ENCODE data around the gene NPB.

Gene NPB

DNA sequence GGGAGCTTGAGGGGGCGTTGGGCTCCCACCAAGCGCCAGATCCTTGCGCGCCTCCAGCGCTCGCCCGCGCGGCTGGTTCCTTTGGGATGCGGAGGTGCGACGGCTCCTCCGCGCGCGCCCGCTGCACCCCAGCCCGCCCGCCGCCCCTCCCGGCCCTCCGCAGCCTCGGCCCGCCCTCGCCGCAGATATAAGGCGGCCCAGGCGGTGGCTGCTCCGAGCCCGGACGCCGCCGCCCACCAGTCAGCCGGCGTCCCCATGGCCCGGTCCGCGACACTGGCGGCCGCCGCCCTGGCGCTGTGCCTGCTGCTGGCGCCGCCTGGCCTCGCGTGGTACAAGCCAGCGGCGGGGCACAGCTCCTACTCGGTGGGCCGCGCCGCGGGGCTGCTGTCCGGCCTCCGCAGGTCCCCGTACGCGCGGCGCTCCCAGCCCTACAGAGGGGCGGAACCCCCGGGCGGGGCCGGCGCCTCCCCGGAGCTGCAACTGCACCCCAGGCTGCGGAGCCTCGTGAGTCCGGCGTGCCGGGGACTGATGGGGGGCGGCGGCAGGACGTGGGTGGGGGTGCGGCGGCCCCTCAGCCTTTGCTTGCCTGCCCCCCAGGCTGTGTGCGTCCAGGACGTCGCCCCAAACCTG, at the start of gene NPB:
NPB (plus strand) TSS at position 216 of the 630 bp plus-strand sequence; CDS start at position 256, 40 bp downstream.
- DNase-seq: no peak

GRCh38 chr17:81854974-81855774, 46.9 kb upstream of the NPB start:
- no peak for DNase-seq

DNA sequence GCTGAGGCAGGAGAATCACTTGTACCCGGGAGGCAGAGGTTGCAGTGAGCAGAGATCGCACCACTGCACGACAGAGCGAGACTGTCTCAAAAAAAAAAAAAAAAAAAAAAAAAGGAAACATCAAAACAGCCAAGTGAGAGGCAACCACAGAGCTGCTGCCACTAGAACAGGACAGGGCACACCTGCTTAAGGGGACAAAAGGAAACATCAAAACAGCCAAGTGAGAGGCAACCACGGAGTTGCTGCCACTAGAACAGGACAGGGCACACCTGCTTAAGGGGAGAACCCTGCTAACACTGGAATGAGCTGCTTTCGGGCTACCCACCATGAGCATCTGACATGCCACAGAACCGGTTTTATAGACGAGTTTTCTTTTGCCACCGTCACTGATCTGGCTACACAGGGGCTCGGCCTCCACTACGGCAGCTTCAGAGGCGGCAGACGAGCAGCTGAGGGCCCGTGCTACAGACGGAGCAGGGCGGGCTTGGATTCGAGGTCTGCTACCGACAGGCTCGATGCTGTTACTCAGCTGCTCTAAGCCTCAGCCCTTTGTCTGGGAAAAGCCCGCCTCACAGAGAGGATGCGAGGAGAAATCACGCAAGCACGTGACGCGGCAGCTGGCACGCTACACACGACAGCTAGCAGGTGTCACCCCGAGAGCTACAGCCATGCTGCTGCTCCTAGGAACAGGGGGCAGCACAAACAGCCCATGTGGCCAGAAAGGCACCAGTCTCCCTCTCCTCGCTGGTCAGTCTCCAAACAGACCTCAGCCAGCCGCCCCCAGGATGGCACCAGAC, 43.7 kb upstream of the NPB start:
- DNase-seq: no peak

GRCh38 chr17:81858967-81859905, 42.8 kb upstream of the NPB start:
- DNase-seq: no peak

DNA sequence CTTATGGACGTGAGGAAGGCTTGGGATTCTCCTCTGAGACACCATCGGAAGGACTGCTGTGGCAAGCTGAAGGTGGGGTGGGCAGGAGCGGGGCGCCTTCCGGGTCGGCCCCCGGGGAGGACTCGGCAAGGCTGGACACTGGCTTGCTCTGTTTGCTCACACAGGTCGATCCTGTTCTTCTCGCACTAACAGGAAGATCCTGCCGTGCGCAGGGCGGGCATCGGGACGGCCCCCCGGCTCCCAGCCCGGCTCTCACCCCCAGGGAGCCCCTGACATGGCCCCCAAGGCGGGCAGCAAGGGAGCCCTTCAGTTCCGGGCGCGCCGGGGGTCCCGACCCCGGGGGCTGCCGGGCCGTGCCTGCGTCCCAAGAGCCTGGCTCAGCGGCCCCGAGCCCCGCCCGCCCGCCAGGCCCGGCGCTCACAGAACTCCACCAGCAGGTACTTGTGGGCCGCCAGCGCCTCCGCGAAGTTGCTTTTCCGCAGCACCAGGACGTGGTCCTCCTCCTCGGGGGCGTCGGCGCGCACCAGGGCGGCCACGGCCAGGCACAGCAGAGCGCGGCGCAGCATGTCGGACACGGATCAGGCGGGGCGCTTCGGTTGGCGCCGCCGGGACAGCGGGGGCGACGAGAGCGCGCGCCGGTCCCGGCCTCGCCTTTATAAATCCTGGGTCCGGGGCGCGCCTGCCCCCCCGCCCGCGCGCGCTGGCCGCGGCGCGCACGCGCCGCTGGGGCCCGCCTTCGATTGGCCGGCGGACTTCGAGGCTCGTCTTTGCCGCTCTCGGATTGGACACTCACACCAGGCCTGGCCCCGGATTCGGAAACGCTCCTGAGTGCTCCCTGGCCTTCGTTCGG, 41.9 kb upstream of the NPB start, which contains the start of gene P4HB:
P4HB (minus strand) TSS at position 630 of the 850 bp plus-strand sequence; CDS start at position 566, 64 bp downstream.
- DNase-seq: no peak

DNA sequence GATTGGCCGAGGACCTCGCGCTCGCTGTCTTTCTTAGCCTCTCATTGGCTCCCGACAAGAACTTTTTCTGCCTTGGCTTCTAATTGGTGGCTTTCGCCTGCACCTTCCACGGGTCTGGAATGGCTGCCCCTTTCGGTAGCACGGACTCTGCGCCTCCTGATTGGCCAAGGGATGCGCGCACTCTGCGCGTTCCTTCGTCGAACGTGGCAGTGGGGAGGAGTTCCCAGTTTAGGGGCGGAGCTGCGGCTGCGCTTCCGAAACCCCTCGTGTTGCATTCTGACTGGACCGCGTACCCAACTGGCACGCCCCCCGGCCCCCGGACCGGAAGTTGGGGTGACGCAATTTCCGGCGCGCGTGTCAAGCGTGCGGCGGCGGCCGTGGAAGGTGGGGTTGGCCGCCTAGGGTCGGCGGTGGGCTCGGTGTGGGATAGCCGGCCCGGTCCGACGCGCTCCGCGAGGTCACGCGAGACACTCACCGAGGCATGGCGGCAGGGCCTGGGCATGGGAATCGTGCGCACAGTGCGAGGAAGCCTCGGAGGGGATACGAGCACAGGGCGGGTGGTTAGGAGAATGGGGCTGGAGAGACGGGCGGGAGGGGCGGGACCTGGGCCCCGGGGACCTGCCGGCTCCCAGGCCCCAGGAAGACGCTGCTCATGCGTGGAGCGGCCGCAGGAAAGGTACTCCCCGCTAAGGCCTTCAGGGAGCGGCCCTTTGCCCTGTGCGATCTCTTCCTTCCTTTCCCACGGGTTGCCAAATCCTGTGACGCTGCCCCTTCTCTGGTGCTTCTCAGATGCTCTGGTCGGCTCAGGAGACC, 41.1 kb upstream of the NPB start:
- peak; percentile 100 for DNase-seq

DNA sequence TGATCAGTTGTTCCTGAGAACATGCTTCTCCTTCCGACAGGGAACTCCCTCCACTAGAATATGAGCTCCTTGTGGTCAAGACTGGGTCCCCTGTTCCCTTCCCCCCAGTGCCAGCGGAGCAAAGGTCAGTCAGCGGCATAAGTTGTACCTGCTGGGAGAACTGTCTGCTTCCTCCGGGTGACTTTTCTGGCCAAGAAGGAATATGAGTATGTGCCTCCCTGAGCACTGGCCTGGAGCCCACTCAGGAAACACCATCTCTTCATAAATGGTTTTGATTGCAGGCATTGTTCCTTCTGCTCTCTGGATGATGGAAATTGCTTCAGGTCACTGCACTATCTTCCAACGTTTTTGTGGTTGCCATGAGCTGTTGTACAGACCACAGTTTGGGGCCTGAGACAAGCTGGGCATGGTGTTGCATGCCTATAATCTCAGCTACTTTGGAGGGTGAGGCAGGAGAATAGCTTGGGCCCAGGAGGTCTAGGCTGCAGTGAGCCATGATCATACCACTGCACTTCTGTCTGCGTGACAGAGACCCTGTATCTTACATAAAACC, 38.8 kb upstream of the NPB start:
- peak; percentile 14 for DNase-seq

DNA sequence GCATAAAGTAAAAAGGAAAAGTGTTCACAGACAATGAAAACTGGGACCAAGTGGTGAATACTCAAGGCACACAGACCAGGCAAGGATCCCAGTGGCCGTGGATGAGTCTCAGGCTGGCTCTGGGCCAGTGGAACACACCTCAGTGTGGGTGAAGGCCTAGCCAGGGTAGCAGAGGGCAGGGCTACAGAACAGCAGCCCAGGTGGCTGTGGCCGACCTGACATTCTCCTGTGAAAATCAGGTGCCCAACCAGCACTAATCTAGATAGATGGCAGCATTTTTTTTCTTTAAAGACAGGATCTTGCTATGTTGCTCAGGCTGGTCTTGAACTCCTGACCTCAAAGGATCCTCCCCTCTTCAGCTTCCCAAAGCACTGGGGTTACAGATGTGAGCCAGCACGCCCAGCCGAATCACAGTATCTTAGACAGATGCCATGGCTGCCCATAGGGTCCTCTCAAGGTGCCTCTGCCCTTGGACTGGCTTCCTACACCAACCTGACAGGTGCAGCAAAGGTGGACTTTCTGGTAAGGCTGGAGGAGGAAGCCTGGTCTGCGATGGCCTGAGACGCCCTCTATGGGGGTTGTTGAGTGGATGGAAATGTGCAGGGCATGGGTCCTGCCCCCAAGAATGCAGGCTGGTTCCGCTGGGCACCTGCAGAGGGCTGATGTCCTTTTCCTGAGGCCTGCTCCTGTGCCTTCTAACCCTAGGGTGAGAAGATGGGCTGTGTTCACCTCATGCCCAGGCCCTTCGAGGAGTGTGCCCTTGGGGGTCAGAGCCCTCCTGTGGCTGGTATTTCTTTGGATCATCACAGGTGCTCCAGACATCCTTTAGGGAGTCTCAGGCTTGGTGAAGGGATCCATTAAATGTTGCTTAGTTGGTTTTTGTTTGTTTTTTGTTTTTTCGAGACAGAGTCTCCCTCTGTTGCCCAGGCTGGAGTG, 37.9 kb upstream of the NPB start:
- no peak for DNase-seq

DNA sequence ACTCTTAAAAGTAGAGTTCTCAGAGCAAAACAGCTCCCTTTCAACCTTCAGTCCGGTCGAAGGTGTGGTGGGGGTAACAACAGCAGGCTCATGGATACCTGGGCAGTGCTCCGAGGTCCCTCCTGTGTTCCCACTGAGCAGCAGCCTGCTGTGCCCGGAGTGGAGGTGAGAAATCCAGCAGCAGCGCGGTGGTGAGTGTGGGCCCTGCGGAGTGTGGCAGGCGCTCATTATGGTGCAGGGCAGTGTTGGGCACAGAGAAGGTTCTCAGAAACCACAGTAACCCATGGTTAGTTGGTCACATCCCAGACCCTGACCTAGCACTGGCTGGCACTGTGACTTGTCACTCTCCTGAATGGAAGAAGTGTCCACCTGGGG, 36.7 kb upstream of the NPB start:
- no peak for DNase-seq

DNA sequence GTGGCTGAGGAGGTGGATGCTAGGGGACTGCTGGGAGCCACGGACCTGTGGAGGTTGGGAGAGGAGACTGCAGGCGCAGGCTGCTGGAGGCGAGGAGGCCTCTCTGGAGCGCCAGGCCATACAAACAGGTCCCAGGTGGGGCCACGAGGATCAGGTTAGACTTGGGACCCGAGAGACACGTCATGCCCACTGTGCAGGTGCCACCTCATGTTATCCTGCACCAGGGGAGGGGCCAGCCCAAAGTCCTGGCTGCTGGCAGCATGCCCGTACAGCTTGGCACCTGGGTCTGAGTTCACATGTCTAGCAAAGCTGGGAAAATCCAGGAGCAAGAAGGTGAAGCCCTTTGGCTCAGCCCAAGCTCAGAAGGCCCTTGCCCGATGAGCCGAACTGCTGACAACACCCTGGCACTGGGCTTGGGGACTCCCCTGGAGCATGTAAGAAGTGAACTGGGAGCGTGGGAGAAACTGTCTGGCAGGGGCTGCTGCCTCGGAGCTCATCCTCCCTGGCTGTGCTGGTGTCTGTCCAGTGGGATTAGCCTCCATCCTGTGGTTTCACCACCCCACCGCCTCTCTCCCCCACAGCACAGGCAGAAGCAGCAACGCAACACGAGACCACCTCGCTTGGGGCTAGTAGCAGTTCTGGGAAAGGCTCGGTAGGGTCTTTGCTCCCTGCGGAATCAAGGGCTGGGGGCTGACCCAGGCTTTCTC, 36.2 kb upstream of the NPB start:
- DNase-seq: peak; percentile 22

DNA sequence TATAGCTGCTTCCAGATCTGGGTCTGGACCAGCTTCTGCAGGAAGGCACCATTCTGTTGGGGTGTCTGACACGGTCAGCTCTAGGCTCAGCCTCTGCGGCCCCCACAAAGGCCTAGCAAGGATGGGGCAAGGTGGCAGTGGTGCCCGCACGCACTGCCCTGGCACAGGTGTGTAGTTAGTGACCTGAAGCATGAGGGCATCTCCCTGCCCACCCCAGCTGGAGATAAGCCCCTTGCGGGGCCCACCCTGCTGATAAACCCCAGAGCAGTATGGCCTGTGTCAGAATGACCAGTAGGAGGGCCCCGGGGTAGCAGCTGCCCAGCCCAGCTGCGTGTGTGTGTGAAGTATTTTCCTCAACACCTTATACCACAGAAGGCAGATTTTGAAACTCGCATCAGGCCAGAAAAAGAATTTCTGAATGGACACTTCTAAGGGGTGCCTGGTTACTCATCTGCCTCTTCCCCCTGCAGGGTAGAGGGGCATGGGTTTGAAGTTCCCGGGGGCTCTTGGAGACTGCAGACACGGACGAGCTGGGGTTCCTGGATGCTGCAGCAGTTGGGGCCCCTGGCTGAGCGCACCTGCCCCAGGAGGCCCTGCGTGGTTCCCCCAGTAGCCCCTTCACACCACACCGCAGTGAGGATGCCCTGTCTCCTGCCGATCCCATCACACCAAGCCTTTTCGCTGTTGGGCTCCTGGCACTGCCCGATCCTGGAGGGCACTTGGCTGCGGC, 35.4 kb upstream of the NPB start:
- DNase-seq: peak; percentile 10

GRCh38 chr17:81867170-81867990, 34.7 kb upstream of the NPB start:
- DNase-seq: peak; percentile 65

DNA sequence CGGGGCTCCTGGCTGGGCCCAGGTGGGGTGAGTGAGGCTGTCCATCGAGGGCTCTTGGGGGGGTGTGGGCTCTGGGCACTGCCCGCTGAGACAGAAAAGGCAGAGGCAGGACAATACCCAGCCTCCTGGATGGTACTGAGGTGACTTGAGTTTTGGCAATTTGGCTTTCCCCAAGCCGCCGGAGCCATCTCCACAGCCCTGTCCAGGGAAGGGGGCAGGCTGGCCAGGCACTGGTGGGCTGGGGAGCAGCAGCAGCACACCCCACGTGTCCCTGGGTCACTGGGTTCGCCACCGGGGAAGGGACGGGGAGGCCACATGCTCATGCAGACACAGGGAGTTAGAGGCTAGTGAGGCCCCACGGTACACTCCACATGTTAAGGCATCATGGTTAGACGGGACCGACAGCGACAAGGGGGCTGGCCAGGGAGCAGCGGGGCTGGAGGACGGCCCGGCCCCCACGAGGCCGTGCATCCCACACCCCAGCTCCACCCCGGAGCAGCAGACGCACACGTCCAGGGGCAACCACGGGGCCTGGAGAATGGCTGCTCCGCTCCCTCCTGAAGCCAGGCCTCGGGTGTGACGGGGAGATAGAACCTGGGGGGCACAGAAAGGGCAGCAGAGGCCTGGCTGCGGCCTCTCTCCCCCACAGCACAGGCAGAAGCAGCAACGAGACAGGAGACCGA, 33.9 kb upstream of the NPB start:
- no peak for DNase-seq

DNA sequence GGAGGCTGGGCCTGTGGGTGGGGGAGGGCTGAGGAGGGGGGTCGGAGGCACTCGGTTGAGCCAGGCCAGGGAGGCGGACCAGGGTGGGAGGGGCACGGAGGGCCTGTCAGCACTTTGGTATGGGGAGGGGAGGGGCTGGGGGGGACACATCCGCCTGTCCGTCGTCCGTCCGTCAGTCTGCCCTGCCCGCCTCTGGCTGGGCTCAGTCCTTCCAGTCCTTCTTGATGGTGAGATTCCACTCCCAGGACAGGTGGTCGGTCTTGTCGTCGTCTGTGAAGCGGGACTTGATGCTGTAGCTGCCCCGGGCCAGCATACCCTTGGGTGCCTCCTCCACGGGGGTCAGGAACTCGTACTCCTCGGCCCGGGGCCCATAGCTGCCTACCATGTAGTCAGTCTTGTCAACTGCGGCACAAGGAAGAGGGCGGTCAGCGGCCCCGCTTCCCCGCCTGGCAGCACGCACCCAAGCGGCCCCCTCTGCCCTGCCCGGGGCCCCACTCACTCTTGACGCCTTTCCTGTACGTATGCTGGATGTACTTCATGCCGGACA, 33.3 kb upstream of the NPB start:
- DNase-seq: peak; percentile 91

DNA sequence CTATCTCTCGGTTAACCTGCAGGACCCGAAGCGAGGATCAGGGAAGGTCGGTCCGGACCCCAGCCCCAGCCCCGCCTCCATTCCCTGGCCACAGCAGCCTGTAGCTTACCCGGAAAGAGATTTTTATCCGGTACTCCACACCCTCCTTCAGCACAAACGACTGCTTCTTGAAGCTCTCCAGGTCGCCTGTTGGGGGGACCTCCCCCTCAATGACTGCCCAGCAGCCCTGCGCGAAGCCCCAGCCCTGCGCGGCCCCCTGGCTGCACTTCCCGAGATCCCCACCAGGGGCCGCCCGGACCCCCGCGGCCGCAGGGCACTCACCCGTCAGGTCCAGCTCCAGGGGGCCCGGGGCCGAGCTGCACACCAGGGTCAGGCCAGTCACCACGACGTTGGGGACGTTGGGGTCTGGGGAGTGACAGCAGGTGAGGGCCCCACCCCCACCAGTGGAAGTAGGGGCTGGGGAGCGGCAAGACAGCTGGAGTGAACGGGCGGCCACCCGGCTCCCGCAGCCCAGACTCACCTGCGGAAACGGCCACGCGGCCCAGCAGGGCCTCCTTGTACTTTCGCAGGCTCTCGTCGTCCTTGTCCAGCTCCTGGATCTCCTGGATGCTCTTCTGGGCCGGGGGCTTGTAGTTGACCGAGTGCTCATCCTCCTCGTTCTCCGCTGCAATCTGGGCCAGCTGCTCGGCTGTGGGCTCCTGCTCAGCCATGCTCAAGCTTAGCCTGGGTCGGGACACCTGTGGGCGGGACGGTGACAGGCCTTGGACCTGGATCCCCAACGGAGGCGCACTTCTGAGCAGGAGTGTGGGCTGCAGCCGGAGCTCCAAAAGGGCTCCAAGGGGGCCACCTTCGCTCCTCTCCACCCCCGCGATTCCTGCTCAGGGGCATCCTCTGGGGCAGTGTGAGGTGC, 32.6 kb upstream of the NPB start:
- peak; percentile 44 for DNase-seq

All from fibroblast of upper back skin (primary cell).